Measurements from ENCODE around the gene MYO18A. TPM values are rescaled to one million over a fixed set of nuclear protein-coding genes. Genes with fewer than 3 reads are reported as not detected.

MYO18A gene
- total RNA-seq, 4 donors from 2014 or later = 14.5 to 72.3 (median 50.8) TPM

DNA sequence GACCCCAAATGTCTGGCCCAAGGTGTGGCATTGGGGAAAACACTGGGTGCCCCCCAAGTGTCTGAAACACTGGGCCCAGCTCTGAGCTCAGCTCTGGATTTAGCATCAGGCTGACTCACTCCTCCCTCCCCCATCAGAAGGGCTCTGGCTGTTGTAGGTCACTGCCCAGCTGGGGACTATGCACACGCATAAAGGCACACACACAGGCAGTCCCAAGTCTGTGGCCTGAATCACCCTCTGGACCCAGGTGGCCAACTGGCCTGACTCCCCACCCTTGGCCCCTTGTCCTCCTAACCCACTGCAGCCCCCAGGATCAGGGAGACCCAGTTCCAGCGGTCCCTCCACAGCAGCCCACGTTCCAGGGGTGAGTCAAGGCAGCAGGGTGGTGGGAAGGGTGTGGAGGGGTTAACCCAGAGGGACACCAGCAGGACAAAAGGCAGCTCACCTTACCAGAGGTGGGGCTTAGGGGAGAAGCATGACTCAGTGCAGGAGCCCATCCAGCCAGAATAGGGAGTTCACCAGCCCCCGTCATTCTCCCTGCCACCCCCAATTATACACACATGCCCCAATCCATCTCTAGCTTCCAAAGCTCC, 47.0 kb downstream of the MYO18A start:
- TF ChIP-seq, protein P1, sequence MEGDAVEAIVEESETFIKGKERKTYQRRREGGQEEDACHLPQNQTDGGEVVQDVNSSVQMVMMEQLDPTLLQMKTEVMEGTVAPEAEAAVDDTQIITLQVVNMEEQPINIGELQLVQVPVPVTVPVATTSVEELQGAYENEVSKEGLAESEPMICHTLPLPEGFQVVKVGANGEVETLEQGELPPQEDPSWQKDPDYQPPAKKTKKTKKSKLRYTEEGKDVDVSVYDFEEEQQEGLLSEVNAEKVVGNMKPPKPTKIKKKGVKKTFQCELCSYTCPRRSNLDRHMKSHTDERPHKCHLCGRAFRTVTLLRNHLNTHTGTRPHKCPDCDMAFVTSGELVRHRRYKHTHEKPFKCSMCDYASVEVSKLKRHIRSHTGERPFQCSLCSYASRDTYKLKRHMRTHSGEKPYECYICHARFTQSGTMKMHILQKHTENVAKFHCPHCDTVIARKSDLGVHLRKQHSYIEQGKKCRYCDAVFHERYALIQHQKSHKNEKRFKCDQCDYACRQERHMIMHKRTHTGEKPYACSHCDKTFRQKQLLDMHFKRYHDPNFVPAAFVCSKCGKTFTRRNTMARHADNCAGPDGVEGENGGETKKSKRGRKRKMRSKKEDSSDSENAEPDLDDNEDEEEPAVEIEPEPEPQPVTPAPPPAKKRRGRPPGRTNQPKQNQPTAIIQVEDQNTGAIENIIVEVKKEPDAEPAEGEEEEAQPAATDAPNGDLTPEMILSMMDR (IDR thresholded peaks at IDR 0.05; ENCODE audit: low read depth) = no peak

DNA sequence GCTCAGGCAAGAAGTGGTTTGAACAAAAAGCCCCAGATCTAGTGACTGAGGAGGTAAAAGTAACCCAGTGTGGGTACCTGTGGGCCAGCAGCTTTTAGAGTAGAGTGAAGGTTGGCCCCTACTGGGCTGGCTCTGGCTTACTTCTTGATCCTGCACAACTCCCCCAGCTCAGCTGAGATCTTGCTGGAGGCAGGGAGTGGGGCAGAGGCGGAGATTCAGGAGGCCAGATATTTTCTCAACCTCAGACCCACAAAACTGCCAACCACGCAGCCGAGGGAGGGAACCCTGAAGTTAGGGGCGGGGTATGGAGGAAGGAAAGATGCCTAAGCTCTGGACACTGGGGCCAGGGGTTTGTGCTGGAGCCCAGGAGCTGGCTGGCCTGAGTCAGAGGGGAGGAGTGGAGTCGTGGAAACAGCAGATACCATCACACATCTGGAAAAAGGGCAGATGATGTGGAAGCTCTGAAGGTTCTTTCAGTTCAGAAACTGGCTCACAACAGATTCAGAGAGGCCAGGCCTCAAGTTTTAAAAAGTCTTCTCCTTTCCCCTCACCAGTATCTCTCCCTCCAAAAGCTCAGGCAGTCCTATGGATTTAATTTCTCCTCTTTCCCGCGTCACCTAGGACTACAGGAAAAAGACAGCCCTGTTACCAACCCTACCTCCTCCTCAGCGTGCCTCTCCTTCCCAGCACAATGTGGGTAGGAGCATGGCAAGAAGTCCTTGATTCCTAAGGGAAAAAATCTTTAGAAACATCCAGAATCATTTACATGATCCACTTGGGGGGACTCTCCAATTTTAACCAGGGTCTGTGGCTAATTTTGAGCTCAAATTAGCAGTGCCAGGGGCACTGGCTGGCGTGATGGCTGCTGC, 48.1 kb downstream of the MYO18A start:
- TF ChIP-seq, protein P1 (IDR thresholded peaks at IDR 0.05; ENCODE audit: low read depth) = no peak

DNA sequence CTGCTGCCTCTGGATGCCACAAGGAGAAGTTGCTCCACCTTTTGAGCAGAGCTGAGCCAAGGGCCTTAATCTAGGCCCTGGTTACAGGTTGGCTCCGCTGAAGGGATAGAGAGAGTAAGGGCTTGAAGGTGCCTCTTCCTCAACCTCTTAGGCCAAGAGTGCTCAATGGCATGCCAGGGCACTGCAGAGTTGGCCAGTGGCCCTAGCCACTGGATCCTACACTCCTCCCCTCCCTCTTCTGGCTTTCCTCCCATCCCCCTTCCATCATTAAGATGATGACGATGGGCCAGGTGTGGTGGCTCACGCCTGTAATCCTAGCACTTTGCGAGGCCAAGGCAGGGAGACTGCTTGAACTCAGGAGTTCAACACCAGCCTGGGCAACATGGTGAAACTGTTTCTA, 50.5 kb downstream of the MYO18A start:
- TF ChIP-seq, protein P1 (IDR thresholded peaks at IDR 0.05; ENCODE audit: low read depth) = no peak

DNA sequence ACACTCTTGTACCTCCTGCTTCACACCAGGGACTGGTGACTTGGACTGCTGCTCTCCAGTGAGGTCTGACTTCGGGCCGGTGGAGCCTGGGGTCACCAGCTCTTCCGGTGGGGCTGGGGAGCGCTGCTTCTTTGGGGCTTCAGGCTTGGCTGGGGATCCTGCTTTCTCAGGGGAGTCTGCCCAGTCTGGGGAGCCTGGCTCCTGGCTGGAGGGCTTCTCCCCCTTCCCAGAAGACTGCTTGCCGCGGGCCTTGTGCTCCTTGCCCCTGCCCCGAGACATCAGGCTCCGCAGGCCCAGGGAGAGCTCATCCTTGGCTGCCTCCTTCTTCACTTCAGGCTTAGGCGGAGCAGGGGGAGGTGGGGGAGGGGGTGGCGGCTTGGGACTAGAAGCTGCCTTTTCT, 52.4 kb downstream of the MYO18A start:
- TF ChIP-seq, protein P1 (IDR thresholded peaks at IDR 0.05; ENCODE audit: low read depth) = no peak

DNA sequence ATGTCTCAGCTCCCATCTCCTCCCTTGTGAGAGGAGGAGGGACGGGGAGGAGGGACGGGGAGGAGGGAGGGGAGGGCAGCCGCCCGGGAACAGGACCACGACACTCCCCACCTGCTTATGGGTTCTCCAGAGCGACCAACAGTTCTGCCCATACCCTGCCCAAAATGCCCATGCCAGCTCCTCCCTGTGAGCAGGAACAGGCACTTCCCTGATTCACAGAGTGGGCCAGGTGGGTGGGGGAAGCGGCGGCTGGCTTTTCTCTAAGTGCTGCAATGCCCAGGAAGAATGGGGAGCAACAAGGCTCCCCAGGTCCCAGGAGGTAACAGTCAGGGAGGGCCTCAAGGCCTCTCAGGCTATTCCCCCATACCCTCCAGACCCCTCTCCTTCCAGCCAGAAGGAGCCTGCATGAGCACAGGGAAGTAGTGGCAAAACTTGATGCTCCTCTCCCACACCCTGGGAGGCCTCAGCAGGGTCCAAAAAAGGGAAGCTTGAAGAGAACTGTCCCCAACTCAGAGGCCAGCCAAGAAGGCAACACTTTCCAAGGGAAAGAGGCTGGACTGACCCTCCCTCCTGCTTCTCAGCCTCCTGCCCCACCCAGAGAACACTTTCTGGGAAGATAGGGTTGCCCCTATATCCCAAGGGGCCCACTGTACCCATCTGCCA, 53.8 kb downstream of the MYO18A start:
- TF ChIP-seq, protein P1 (IDR thresholded peaks at IDR 0.05; ENCODE audit: low read depth) = no peak

DNA sequence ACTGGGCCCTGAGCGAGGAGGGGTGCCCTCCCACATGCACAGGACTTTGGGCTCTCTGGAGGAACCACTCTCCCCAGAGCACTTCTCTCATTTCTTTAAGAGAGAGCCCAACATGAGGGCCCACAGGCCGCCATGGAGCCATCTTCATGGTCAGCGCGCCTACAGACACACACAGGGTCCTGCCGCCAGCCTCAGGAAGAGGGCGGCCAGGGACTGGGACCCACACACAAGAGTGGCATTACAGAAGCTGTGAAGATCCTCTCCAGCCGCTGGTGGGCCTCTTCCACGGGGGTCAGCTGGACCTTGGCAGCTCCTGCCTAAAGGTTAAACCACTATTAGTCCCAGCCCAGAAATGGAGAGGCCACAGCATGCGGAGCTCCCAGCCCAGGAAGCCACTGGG, 54.5 kb downstream of the MYO18A start:
- TF ChIP-seq, protein P1 (IDR thresholded peaks at IDR 0.05; ENCODE audit: low read depth) = no peak

DNA sequence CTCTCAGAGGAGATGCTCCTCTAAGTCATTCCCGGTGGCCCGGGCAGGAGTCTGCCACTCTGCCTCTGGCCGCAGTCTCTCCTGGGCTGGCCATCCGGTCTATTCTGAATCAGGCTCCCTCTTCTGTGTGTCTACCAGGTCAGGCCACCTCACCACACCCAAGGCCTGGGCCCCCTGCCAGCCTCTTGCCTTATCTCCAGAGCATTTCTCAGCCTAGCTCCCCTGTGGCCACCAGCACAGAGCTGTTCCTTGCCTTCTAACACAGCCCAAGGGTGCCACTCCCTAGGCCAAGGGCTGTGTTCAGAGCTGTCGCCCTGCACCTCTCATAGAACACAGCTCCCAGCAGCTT, 55.3 kb downstream of the MYO18A start:
- TF ChIP-seq, protein P1 (IDR thresholded peaks at IDR 0.05; ENCODE audit: low read depth) = no peak

Measured in subcutaneous adipose tissue (tissue), 4 donors.